Natural killer cell (primary cell): ENCODE data around the gene VWA2. TPM values are rescaled to one million over a fixed set of nuclear protein-coding genes. Genes with fewer than 3 reads are reported as not detected.

Experiments
- ATAC-seq, 3 donors: fragments of 150-1000 bp in 2 of 3; fragments of 200-7000 bp in 1 of 3; cut with Tn5 transposase; 1 replicate in 1 of 3; 2 replicates in 2 of 3; pipeline ENCODE4 v1.10.0; 2021; ENCODE audit warnings: mild to moderate bottlenecking in 2 of 3, moderate library complexity in 2 of 3
- DNase-seq, 2 donors: peaks; one replicate each; pipeline versions ENCODE4 v3.0.0 to v3.0.0-alpha.2; 2013 to 2021; ENCODE audit warnings: mixed read lengths in 1 of 2
- H3K27ac ChIP-seq: one replicate; pipeline ENCODE4 v1.5.1; 2013; ENCODE audit warnings: mild to moderate bottlenecking, low read length
- H3K27me3 ChIP-seq: one replicate; pipeline ENCODE4 v1.6.1; 2013; ENCODE audit warnings: low read length; ENCODE audit not compliant: control insufficient read depth, insufficient read depth
- H3K36me3 ChIP-seq: one replicate; pipeline ENCODE4 v1.6.1; 2013; ENCODE audit warnings: low read length; ENCODE audit not compliant: control insufficient read depth, insufficient read depth
- H3K4me1 ChIP-seq: one replicate; pipeline ENCODE4 v1.6.1; 2013; ENCODE audit warnings: low read length; ENCODE audit not compliant: control insufficient read depth, insufficient read depth
- H3K4me3 ChIP-seq: one replicate; pipeline ENCODE4 v1.5.1; 2013; ENCODE audit warnings: low read length
- H3K9me3 ChIP-seq: one replicate; pipeline ENCODE4 v1.6.1; 2013; ENCODE audit warnings: low read length; ENCODE audit not compliant: control insufficient read depth, insufficient read depth
- H3K27ac Mint-ChIP-seq, 2 donors: one replicate each; pipeline ENCODE4 v1.8.0; 2022; ENCODE audit warnings: mild to moderate bottlenecking in 2 of 2, mixed read lengths in 2 of 2, moderate library complexity in 1 of 2
- H3K27me3 Mint-ChIP-seq, 2 donors: one replicate each; pipeline ENCODE4 v1.8.0; 2022; ENCODE audit warnings: low read depth in 2 of 2, mixed read lengths in 2 of 2
- H3K36me3 Mint-ChIP-seq: one replicate; pipeline ENCODE4 v1.8.0; 2022; ENCODE audit warnings: mixed read lengths
- H3K4me1 Mint-ChIP-seq, 2 donors: one replicate each; pipeline ENCODE4 v1.8.0; 2022; ENCODE audit warnings: mixed read lengths in 2 of 2
- H3K4me3 Mint-ChIP-seq: one replicate; pipeline ENCODE4 v1.8.0; 2022; ENCODE audit warnings: mild to moderate bottlenecking, moderate library complexity, mixed read lengths
- H3K9me3 Mint-ChIP-seq, 2 donors: one replicate each; pipeline ENCODE4 v1.8.0; 2022; ENCODE audit warnings: mixed read lengths in 2 of 2
- WGBS: methylation state at CpG from one replicate; pipeline ENCODE4 v1.1.7; 2013; ENCODE audit warnings: missing lambda C conversion rate; ENCODE audit not compliant: insufficient coverage; 5-methylcytosine and 5-hydroxymethylcytosine counted together
- intact Hi-C: fragments of 100-400 bp; cut with micrococcal nuclease; formaldehyde crosslinking; loops from one replicate; pipeline ENCODE4 v1.14.2; 2022
- total RNA-seq, 4 donors: library from RNA; stranded (reverse); fragments of 120-200 nt in 1 of 4; gene quantifications; one replicate each; pipeline versions ENCODE4 v1.2.3 to v1.2.4, GENCODE V29; 2013 to 2022
- TF ChIP-seq, protein P1 (sequence below): fragments of 200-600 bp; IDR thresholded peaks from one replicate; pipeline ENCODE4 v1.8.0; 2022; ENCODE audit warnings: antibody characterized with exemption

Gene VWA2
- total RNA-seq, 3 donors from 2014 or later (not counting 1 experiment from before 2014, with no cell fraction given): not detected

DNA sequence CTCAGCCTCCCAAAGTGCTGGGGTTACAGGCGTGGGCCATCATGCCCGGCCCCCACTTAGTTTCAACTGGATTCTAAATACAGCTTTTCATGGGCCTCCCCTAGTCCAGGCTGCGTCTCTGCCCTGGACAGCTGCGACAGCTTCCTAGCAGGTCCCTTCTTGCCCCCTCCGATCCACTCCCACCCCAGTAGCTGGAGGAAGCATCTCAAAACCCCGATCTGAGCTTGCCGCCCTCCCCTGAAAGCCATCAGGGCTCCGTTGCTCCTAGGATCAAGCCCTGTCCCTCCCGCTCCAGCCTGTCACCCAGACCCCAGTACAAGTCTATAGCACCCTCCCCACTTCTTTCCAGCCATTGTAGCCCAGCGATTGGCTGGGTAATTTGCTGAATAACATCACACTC, 64.5 kb downstream of the VWA2 start:
- ATAC-seq (peak in 1 of 3 donors; percentile 2), DNase-seq (no peak)
- TF ChIP-seq, protein P1, sequence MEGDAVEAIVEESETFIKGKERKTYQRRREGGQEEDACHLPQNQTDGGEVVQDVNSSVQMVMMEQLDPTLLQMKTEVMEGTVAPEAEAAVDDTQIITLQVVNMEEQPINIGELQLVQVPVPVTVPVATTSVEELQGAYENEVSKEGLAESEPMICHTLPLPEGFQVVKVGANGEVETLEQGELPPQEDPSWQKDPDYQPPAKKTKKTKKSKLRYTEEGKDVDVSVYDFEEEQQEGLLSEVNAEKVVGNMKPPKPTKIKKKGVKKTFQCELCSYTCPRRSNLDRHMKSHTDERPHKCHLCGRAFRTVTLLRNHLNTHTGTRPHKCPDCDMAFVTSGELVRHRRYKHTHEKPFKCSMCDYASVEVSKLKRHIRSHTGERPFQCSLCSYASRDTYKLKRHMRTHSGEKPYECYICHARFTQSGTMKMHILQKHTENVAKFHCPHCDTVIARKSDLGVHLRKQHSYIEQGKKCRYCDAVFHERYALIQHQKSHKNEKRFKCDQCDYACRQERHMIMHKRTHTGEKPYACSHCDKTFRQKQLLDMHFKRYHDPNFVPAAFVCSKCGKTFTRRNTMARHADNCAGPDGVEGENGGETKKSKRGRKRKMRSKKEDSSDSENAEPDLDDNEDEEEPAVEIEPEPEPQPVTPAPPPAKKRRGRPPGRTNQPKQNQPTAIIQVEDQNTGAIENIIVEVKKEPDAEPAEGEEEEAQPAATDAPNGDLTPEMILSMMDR: no peak
- H3K36me3 ChIP-seq: no peaks in the 10 kb centered on the region
- Mint-ChIP-seq H3K27me3 (no peaks in the 10 kb centered on the region), H3K9me3 (no peaks in the 10 kb centered on the region), H3K4me3 (peak overlapping the region; percentile 90), H3K4me1 (peaks cover 11 to 13% of the 10 kb centered on the region in 2 donors), H3K27ac (peak overlapping the region in 1 of 2 donors; percentile 63), H3K36me3 (no peaks in the 10 kb centered on the region)
- H3K4me1 ChIP-seq: peaks cover 18% of the 10 kb centered on the region
- WGBS: 75% methylated on average over 10 of the region's 10 CpGs
- no peak overlapping the region for H3K27ac ChIP-seq
- H3K27me3 ChIP-seq: no peaks in the 10 kb centered on the region
- intact Hi-C loops: loop anchor here (10.0 kb wide), 2 partner anchors 151 to 831 kb away; no protein-coding TSS in a partner anchor
- no peak overlapping the region for H3K4me3 ChIP-seq
- H3K9me3 ChIP-seq: no peaks in the 10 kb centered on the region

DNA sequence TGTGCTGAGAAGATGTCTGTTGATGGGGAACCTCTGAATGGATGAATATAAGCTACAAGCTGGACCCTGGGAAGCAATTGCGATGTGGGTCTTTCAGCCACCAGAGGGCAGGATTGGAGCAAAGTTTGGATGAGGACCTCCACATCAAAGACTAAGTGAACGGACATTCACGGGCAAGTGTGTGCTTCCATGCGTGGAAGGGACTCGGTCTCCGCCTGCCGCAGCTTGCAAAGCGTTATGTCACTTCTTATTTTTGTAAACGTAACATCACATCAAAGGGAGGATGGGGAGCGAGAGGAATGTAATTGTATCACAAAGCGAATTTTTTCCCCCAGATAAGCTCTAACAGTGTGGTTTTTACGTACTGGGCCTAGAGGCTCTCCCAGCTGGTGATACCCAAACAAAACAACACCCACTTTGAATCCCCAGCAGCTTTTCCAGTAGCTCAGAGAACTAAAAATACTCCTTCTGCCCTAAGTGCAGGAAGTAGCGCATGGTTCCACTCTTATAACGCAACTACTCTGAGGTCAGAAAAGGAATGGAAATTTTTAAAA, 65.0 kb downstream of the VWA2 start:
- Histone ChIP-seq H3K4me1 (peaks cover 18% of the 10 kb centered on the region), H3K27ac (no peak overlapping the region), H3K27me3 (no peaks in the 10 kb centered on the region), H3K4me3 (peak overlapping the region; percentile 49), H3K36me3 (no peaks in the 10 kb centered on the region), H3K9me3 (no peaks in the 10 kb centered on the region)
- TF ChIP-seq, protein P1: peak; percentile 75
- Mint-ChIP-seq H3K4me1 (peaks cover 11 to 13% of the 10 kb centered on the region in 2 donors), H3K4me3 (peak overlapping the region; percentile 90), H3K27ac (peak overlapping the region; percentile 54 to 63), H3K27me3 (no peaks in the 10 kb centered on the region), H3K36me3 (no peaks in the 10 kb centered on the region), H3K9me3 (no peaks in the 10 kb centered on the region)
- peak; percentile 68 to 78 (median 77) for ATAC-seq
- intact Hi-C loops: loop anchor here (1.0 to 10.0 kb wide), 3 partner anchors 151 to 831 kb away; no protein-coding TSS in a partner anchor
- DNase-seq: peak; percentile 53 to 80
- WGBS: 2% methylated on average over 14 of the region's 14 CpGs

GRCh38 chr10:114304571-114305421, 65.7 kb downstream of the VWA2 start:
- ATAC-seq: peak; percentile 73
- no peak overlapping the region for H3K27ac ChIP-seq
- H3K4me1 Mint-ChIP-seq: peaks cover 11 to 13% of the 10 kb centered on the region in 2 donors

More at GRCh38 chr10:114304571-114305421, 65.7 kb downstream of the VWA2 start:
- TF ChIP-seq, protein P1: peak; percentile 17
- Histone ChIP-seq H3K4me1 (peaks cover 18% of the 10 kb centered on the region), H3K36me3 (no peaks in the 10 kb centered on the region), H3K9me3 (no peaks in the 10 kb centered on the region), H3K4me3 (peak overlapping the region; percentile 49), H3K27me3 (no peaks in the 10 kb centered on the region)
- WGBS: 12% methylated on average over 41 of the region's 41 CpGs
- Mint-ChIP-seq H3K36me3 (no peaks in the 10 kb centered on the region), H3K27ac (peak overlapping the region; percentile 54 to 63), H3K4me3 (peak overlapping the region; percentile 90), H3K9me3 (no peaks in the 10 kb centered on the region), H3K27me3 (no peaks in the 10 kb centered on the region)
- intact Hi-C loops: loop anchor here (1.0 to 10.0 kb wide), 3 partner anchors 150 to 830 kb away; no protein-coding TSS in a partner anchor
- peak; percentile 33 to 81 for DNase-seq
